ENCODE results near the gene NUDT12.
A peak's percentile ranks its signal among the peaks of the same experiment; 100 is the strongest.

DNA sequence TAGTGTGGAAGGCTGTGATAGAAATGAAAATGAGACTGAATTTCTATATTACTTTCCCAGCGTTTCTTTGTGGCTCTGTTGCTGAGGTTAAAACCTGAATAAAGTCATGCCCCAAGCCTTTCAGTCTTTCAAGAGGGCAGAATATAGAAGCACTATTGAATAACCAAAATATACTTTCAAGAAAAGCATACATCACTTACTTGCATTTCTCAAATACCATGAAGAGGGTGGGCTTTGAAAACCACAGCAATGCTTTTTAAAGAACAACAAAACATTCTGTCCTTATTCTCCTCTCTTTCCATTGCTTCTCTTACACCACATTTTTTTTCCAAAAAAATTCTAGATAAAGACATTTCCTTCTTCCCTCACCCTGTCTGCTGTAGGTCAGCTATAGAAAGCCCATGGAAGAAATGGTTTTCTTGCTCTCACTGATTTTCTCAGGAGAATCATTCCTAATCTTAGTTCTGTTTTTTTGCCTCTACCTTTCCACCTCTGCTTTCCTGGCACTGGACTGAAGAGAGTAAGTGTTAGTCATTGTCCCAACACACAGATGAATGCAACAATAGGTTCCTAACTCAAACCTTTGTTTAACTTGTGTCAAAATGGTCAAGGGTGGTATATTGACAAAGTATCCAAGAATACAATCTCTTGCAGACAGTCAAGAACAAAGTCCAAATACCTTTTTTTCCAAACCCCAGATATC lies 51.6 kb downstream of the NUDT12 start:
- no peak for TF ChIP-seq CTCF (IDR thresholded peaks at IDR 0.05)
- TF ChIP-seq POLR2AphosphoS5 (IDR thresholded peaks at IDR 0.05), result peak in 1 of 3 donors; percentile 66
- TF ChIP-seq POLR2A (IDR thresholded peaks at IDR 0.05), result no peak
- TF ChIP-seq EP300 (IDR thresholded peaks at IDR 0.05), result no peak
